IPS-18a (cell line): ENCODE results near the gene NEBL.
"Not testable (repeated sequence)": the region's sequence is repeated elsewhere in the genome, so short reads cannot be mapped to it uniquely, and the experiment has no call there.

ENCODE experiments used
- H3K27ac ChIP-seq: one replicate; pipeline ENCODE4 v1.5.1; 2013; ENCODE audit warnings: low read length
- H3K27me3 ChIP-seq: one replicate; pipeline ENCODE4 v1.6.1; 2013; ENCODE audit warnings: mild to moderate bottlenecking, low read length; ENCODE audit not compliant: control insufficient read depth, insufficient read depth
- H3K36me3 ChIP-seq: one replicate; pipeline ENCODE4 v1.6.1; 2013; ENCODE audit warnings: low read depth, low read length; ENCODE audit not compliant: control insufficient read depth
- H3K4me1 ChIP-seq: one replicate; pipeline ENCODE4 v1.6.1; 2013; ENCODE audit warnings: low read depth, low read length; ENCODE audit not compliant: control insufficient read depth
- H3K4me3 ChIP-seq: one replicate; pipeline ENCODE4 v1.5.1; 2013; ENCODE audit warnings: low read length
- H3K9ac ChIP-seq: one replicate; pipeline ENCODE4 v1.6.1; 2013; ENCODE audit warnings: mild to moderate bottlenecking, low read length, moderate library complexity
- H3K9me3 ChIP-seq: one replicate; pipeline ENCODE4 v1.6.1; 2013; ENCODE audit warnings: low read depth, low read length; ENCODE audit not compliant: control insufficient read depth

NEBL gene, protein sequence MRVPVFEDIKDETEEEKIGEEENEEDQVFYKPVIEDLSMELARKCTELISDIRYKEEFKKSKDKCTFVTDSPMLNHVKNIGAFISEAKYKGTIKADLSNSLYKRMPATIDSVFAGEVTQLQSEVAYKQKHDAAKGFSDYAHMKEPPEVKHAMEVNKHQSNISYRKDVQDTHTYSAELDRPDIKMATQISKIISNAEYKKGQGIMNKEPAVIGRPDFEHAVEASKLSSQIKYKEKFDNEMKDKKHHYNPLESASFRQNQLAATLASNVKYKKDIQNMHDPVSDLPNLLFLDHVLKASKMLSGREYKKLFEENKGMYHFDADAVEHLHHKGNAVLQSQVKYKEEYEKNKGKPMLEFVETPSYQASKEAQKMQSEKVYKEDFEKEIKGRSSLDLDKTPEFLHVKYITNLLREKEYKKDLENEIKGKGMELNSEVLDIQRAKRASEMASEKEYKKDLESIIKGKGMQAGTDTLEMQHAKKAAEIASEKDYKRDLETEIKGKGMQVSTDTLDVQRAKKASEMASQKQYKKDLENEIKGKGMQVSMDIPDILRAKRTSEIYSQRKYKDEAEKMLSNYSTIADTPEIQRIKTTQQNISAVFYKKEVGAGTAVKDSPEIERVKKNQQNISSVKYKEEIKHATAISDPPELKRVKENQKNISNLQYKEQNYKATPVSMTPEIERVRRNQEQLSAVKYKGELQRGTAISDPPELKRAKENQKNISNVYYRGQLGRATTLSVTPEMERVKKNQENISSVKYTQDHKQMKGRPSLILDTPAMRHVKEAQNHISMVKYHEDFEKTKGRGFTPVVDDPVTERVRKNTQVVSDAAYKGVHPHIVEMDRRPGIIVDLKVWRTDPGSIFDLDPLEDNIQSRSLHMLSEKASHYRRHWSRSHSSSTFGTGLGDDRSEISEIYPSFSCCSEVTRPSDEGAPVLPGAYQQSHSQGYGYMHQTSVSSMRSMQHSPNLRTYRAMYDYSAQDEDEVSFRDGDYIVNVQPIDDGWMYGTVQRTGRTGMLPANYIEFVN

DNA sequence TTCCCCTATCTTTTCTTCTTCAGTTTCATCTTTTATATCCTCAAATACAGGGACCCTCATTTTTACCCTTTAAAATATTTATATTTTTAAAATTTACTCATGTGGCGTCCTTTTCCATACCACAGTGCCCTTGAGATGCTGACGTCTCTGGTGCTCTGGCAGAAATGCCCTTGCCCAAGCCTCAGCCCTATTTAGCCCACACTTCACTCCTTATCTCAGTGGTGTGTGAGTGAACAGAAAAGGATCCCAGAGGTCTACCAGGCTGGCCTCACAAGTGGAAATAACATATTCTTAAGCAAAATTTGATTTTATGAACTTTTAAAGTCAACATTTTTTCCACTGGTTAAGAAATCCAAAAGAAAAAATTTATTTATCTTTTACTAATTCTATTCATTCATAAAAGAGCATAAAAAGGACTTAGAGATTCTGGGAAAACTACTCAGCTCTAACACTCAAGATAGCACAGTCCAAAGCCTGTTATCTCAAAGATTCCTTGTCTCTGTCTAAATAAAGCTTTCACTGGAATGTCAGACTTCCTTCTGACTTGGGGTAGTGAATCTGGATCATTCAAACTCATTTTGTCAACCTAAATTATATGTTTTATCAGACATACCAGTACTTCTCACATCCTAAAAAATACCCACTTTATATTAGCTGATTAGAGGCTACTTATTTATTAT is at the start of gene NEBL:
Gene NEBL (minus strand): TSS at position 166 of the 680 bp plus-strand sequence. CDS start 106 bp downstream, at position 60.
- no peaks in the 10 kb centered on the region for H3K4me1 ChIP-seq
- H3K27me3 ChIP-seq, result no peaks in the 10 kb centered on the region
- H3K9me3 ChIP-seq, result no peaks in the 10 kb centered on the region
- no peak within 1 kb of the TSS for H3K27ac ChIP-seq
- H3K9ac ChIP-seq, result no peak within 1 kb of the TSS
- H3K4me3 ChIP-seq, result no peak within 1 kb of the TSS
- H3K36me3 ChIP-seq, result no peaks in the 10 kb centered on the region

DNA sequence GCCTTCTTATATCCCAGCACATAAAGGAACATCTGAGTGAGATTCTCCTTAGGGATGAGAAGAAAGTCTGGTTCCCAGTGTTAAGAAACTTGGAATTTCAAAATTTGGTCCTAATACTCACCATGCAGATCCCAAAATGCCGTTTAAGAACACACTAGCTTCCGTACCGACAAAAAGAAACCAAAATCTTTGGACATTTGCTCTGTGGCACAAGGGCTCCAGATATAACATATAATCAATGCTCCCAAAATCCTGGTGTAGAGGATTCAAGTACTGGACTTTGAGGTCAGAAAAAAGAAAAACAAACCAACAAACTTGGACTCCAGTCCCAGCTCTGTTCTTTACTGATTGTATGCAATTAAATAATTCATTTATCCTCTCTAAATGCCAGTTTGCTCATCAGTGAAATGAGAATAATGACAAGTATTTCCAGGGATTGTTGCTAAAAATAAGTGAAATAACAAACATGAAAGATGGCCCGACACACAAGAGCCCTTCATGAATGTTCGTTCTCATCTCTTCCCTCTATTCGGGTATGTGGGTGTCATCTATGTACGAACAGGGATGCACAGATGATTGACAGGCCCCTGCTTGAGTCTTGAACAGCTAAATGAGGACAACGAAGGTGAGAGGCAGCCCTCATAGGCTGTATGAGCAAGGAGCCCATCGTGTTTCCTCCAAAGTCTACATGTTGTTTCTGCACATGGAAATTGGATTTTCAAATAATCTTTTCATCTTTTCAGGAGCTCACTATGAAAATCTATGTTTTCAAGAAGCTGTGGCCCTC is 48.6 kb upstream of the NEBL start:
- Histone ChIP-seq H3K4me3 (no peak overlapping the region), H3K4me1 (peaks cover 16% of the 10 kb centered on the region), H3K27me3 (no peaks in the 10 kb centered on the region), H3K9ac (no peak overlapping the region), H3K9me3 (no peaks in the 10 kb centered on the region), H3K36me3 (no peaks in the 10 kb centered on the region), H3K27ac (no peak overlapping the region)

DNA sequence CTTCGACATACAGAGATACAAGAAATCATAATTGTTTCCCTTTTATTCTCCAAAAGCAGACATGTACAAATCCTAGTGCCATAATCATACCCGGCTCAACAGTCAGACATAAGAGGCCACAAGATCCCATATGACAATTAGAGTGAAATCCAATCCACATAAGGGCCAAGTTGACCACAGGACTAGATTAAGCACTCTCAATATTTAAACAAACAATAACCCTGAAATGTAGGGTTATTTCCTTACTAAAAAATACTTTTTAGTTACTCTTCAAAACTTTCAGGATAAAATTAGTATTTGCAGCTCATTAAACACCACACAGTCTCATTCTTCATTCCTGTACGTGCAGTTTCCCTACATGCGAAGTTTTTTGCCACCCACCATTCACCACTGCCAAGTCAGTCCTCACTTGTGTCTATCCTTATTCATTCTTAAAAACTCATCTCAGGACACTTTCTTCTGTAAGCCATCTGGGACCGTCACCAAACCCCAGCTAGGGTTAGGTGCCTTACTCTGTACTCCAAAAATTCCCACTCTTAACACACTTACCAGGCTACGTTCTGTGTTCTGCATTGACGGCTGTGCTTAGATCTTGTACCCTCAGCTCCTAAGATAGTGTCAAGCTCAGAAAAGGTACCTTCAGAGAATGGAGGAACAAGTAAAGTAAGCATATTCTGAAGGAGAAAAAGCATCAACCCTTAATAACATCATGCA is 47.8 kb upstream of the NEBL start:
- H3K4me3 ChIP-seq, result no peak overlapping the region
- no peak overlapping the region for H3K9ac ChIP-seq
- H3K4me1 ChIP-seq, result peaks cover 9% of the 10 kb centered on the region
- H3K9me3 ChIP-seq, result no peaks in the 10 kb centered on the region
- H3K27ac ChIP-seq, result no peak overlapping the region
- no peaks in the 10 kb centered on the region for H3K36me3 ChIP-seq
- H3K27me3 ChIP-seq, result no peaks in the 10 kb centered on the region

DNA sequence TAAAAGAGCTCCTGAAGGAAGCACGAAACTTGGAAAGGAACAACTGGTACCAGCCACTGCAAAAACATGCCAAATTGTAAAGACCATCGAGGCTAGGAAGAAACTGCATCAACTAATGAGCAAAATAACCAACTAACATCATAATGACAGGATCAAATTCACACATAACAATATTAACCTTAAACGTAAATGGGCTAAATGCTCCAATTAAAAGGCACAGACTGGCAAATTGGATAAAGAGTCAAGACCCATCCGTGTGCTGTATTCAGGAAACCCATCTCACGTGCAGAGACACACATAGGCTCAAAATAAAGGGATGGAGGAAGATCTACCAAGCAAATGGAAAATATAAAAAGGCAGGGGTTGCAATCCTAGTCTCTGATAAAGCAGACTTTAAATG is 42.3 kb upstream of the NEBL start:
- H3K36me3 ChIP-seq, H3K27ac ChIP-seq, H3K4me1 ChIP-seq, H3K27me3 ChIP-seq, H3K9ac ChIP-seq, H3K9me3 ChIP-seq, H3K4me3 ChIP-seq: not testable (repeated sequence)

DNA sequence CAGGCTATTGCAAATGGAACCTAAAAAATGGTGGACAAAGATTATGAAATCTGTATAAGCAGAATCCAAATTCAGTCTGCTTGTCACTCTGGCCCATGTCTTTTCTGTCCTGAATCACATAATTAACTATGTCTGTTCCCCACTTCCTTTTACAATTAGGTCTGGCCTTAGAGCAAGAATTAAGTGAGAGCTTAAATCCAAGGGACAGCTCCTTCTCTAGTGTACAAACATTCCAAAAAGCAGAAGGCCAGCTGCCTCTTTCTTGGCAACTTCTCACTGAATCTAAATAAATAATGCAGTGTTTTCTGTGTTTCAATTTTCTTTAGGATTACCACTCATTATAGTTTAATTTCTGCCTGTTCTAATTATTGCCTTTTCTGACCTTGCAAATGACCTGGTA is 39.3 kb upstream of the NEBL start:
- H3K36me3 ChIP-seq, result no peaks in the 10 kb centered on the region
- H3K4me3 ChIP-seq, result no peak overlapping the region
- H3K27ac ChIP-seq, result no peak overlapping the region
- H3K9ac ChIP-seq, result no peak overlapping the region
- H3K27me3 ChIP-seq, result no peaks in the 10 kb centered on the region
- H3K9me3 ChIP-seq, result no peaks in the 10 kb centered on the region
- no peaks in the 10 kb centered on the region for H3K4me1 ChIP-seq

DNA sequence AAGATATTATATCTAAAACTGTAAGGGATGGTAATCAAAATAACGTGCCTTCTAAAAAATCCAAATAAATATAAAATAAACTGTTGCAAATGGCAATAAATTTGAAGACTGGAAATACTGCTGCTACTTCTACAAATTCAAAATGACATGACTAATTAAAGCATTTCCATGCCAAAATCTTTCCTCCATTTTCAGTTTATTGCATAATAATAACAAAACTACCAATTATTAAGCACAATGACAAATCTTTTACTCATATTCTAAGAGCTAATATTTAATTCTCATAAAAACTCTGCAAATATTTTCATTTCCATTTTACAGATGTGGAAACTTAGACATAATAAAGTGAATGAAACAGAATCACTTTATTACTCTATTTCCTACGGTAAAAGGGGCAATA is 38.8 kb upstream of the NEBL start:
- Histone ChIP-seq H3K4me1 (no peaks in the 10 kb centered on the region), H3K9me3 (no peaks in the 10 kb centered on the region), H3K36me3 (no peaks in the 10 kb centered on the region), H3K4me3 (no peak overlapping the region), H3K27ac (no peak overlapping the region), H3K9ac (no peak overlapping the region), H3K27me3 (no peaks in the 10 kb centered on the region)

DNA sequence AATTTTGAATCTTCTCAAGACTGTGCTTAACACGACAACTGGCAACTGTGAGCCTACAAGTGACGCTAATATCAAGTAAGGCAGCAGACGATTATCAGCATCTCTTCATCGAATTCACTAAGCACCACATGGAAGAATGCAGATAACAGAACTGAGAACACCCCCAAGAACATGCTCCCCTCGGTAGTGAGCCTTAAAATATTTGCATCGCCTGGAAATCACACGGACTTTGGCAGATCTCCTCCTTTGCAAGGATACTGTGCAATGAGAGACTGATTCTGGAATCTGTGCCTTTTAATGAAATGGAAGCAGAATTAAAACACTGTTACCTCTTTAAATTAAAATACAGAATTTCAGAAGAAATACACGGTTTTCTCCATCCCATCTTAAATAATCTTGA is 38.2 kb upstream of the NEBL start:
- Histone ChIP-seq H3K9me3 (no peaks in the 10 kb centered on the region), H3K9ac (no peak overlapping the region), H3K27me3 (no peaks in the 10 kb centered on the region), H3K36me3 (no peaks in the 10 kb centered on the region), H3K4me1 (no peaks in the 10 kb centered on the region), H3K4me3 (no peak overlapping the region), H3K27ac (no peak overlapping the region)

DNA sequence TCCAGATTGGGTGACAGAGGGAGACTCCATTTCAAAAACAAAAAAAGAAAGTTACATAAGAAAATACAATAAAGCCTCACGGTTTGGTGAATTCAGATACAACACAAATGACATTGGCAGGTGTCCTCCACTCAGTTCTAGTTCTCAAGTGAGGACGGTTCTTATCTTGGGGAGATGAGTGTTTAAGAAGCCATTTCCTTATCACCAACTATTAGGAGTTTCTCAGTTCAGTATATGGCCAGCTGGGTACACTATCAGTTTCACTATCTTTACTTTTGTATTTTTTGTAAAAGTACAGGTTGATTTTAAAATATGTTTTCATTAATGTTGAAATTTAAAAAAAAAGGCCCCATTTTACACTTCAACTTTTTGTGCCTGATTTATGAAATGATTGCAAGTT is 36.6 kb upstream of the NEBL start:
- no peaks in the 10 kb centered on the region for H3K27me3 ChIP-seq

DNA sequence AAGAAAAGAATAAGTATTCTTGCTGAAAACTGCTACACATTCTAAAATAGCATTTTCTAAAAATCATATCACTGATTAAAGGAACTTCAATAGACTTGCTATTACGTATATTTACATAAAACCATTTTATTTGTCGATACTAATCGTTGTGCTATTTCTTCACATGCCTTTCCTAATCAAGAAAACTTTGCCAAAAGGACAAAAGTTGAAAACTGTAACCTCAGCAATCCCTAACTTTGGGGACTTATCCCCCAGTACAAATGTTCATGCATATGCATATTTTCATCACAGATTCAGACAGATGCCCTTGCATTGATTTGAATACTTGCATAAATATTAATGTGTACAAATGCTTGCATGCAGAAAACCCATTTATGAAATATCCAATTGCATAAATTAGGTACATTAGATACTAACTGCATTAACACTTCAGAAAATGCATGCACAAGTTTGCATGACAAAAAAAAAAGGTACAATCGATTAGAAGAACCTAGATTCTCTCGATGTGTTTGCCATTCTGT is 35.6 kb upstream of the NEBL start:
- Histone ChIP-seq H3K27ac (no peak overlapping the region), H3K9me3 (no peaks in the 10 kb centered on the region), H3K27me3 (no peaks in the 10 kb centered on the region), H3K36me3 (no peaks in the 10 kb centered on the region), H3K4me3 (no peak overlapping the region), H3K4me1 (no peaks in the 10 kb centered on the region), H3K9ac (no peak overlapping the region)

More for the DNA sequence above, 36.6 kb upstream of the NEBL start:
- H3K27ac ChIP-seq, result no peak overlapping the region
- no peaks in the 10 kb centered on the region for H3K9me3 ChIP-seq
- no peaks in the 10 kb centered on the region for H3K4me1 ChIP-seq
- no peaks in the 10 kb centered on the region for H3K36me3 ChIP-seq
- H3K4me3 ChIP-seq, result no peak overlapping the region
- no peak overlapping the region for H3K9ac ChIP-seq

DNA sequence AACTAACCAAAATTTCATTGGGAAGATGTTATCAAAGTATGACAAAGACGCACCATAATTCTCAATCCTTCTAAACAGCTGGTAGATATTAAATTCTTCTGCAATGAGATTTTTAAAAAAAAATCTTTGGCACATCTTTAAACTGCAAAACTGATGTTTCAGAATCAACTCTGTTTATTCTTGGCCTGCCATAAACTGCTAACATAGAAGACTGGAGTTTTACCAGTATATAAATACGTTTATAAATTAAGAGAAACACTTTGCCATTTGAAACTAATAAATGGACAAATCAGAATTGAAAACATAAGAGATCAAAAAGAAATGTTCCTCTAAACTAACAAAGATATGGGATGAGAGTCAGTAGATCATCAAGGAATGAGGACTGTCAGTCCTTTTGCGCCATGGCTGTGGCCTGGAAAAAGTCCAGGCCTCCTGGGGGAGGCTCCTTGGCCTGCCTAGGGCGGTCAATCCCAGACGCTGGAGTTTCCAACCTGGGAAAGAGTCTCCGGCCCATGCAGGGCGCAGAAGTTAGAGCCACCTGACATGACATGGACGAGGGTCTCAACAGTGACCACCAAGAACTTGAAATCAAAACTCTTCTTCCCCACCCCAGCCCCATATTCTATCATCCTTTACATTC is 34.2 kb upstream of the NEBL start:
- Histone ChIP-seq H3K27ac (no peak overlapping the region), H3K36me3 (no peaks in the 10 kb centered on the region), H3K4me3 (no peak overlapping the region), H3K4me1 (no peaks in the 10 kb centered on the region), H3K27me3 (no peaks in the 10 kb centered on the region), H3K9ac (no peak overlapping the region), H3K9me3 (no peaks in the 10 kb centered on the region)
